ENCODE results near the gene ANXA11.

Gene ANXA11

GRCh38 chr10:80158598-80159127, 46.7 kb downstream of the ANXA11 start (continued):
- TF ChIP-seq, protein P1, sequence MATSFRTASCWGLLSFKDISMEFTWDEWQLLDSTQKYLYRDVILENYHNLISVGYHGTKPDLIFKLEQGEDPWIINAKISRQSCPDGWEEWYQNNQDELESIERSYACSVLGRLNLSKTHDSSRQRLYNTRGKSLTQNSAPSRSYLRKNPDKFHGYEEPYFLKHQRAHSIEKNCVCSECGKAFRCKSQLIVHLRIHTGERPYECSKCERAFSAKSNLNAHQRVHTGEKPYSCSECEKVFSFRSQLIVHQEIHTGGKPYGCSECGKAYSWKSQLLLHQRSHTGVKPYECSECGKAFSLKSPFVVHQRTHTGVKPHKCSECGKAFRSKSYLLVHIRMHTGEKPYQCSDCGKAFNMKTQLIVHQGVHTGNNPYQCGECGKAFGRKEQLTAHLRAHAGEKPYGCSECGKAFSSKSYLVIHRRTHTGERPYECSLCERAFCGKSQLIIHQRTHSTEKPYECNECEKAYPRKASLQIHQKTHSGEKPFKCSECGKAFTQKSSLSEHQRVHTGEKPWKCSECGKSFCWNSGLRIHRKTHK (tag by site-specific recombination; IDR thresholded peaks at IDR 0.05): no peak
- TF ChIP-seq ZNF280C (tag by site-specific recombination; IDR thresholded peaks at IDR 0.05) (no peak), ZNF777 (tag by site-specific recombination; IDR thresholded peaks at IDR 0.05; ENCODE audit: borderline replicate concordance) (no peak), ZNF501 (tag by site-specific recombination; IDR thresholded peaks at IDR 0.05) (no peak; the same call in 1 of the 2 replicates), ZNF670 (tag by site-specific recombination; IDR thresholded peaks at IDR 0.05; ENCODE audit: low read depth) (no peak), ZNF600 (tag by site-specific recombination; IDR thresholded peaks at IDR 0.05) (peak; percentile 99), KLF1 (tag by site-specific recombination; IDR thresholded peaks at IDR 0.05) (no peak), SALL2 (tag by site-specific recombination; IDR thresholded peaks at IDR 0.05; ENCODE audit: borderline replicate concordance) (no peak), ZNF37A (tag by site-specific recombination; IDR thresholded peaks at IDR 0.05) (no peak), EGR2 (tag by site-specific recombination; IDR thresholded peaks at IDR 0.05; ENCODE audit: low read depth) (peak; percentile 86), GLI4 (tag by site-specific recombination; IDR thresholded peaks at IDR 0.05) (no peak), PRDM6 (tag by site-specific recombination; IDR thresholded peaks at IDR 0.05) (no peak), ZSCAN16 (tag by site-specific recombination; IDR thresholded peaks at IDR 0.05) (no peak), ZFHX2 (tag by site-specific recombination; conservative IDR thresholded peaks at IDR 0.05) (peak; percentile 93), HOXC10 (CRISPR knock-in tag; IDR thresholded peaks at IDR 0.05) (no peak), ZXDB (tag by site-specific recombination; IDR thresholded peaks at IDR 0.05) (peak; percentile 76; the same call in 1 of the 2 replicates), ZNF202 (tag by site-specific recombination; IDR thresholded peaks at IDR 0.05; ENCODE audit: borderline replicate concordance) (no peak)
- TF ChIP-seq, protein P2, sequence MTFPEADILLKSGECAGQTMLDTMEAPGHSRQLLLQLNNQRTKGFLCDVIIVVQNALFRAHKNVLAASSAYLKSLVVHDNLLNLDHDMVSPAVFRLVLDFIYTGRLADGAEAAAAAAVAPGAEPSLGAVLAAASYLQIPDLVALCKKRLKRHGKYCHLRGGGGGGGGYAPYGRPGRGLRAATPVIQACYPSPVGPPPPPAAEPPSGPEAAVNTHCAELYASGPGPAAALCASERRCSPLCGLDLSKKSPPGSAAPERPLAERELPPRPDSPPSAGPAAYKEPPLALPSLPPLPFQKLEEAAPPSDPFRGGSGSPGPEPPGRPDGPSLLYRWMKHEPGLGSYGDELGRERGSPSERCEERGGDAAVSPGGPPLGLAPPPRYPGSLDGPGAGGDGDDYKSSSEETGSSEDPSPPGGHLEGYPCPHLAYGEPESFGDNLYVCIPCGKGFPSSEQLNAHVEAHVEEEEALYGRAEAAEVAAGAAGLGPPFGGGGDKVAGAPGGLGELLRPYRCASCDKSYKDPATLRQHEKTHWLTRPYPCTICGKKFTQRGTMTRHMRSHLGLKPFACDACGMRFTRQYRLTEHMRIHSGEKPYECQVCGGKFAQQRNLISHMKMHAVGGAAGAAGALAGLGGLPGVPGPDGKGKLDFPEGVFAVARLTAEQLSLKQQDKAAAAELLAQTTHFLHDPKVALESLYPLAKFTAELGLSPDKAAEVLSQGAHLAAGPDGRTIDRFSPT (tag by site-specific recombination; IDR thresholded peaks at IDR 0.05): 0 out of 2 replicates have a peak, but pooled peaks have one; percentile 17
- TF ChIP-seq, protein P3, sequence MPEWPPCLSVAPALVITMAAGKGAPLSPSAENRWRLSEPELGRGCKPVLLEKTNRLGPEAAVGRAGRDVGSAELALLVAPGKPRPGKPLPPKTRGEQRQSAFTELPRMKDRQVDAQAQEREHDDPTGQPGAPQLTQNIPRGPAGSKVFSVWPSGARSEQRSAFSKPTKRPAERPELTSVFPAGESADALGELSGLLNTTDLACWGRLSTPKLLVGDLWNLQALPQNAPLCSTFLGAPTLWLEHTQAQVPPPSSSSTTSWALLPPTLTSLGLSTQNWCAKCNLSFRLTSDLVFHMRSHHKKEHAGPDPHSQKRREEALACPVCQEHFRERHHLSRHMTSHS (tag by site-specific recombination; IDR thresholded peaks at IDR 0.05): no peak

Measured in HEK293 (cell line).